GM19099 (cell line): Measurements from ENCODE around the gene FRMPD4.

Source experiments
- POLR2A ChIP-seq: IDR thresholded peaks from 3 replicates; pipeline ENCODE4 v1.6.1; 2011; ENCODE audit warnings: low read depth; ENCODE audit not compliant: insufficient read length; ENCODE audit errors: extremely low read depth

The FRMPD4 gene

DNA sequence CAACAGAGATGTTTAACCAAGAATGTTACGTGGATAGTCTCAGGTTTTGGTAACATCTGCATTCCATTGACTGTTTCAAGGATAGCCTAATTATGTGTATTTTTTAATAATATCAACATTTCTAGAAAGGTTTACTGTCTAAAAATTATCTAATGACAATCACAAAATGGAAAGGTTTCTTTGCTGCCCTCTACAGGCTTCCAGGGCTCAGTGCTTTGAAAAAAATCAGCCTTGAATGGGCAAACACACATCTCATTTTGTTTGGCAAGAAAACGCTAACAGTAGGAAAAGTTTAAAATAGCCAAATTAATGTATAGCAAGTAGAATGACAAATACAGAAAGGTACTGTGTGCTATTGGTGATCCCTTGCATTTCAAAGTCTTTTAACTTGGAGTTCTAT is 429.6 kb downstream of the FRMPD4 start:
- TF ChIP-seq POLR2A: no peak

DNA sequence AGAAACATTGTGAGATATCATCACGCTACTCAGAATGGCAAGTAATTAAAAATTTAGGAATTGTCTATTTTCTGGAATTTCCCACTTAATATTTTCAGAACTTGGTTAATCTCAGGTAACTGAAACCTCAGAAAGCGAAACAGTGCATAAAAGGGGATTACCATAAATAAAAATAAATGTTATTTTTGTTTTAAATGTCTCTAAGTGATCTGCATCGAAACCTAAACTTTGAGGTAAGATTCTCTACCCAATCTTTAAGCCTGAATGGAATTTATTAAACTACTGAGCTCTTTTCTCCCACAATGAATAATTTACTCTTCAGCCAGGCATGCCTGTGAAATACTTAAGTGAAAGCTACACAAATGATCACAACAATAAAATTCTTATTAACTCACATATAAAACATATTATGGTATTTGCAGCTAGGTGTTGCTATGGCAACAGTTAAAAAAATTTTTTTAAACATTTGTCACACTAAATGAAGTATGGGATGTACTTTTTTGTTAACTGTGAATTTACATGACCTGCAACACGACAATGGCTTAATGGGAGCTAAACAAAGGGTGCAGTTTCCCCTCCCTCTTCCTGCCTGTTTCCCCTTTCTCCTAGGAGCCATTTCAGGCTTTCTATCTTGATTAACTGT is 432.7 kb downstream of the FRMPD4 start:
- TF ChIP-seq POLR2A: no peak

DNA sequence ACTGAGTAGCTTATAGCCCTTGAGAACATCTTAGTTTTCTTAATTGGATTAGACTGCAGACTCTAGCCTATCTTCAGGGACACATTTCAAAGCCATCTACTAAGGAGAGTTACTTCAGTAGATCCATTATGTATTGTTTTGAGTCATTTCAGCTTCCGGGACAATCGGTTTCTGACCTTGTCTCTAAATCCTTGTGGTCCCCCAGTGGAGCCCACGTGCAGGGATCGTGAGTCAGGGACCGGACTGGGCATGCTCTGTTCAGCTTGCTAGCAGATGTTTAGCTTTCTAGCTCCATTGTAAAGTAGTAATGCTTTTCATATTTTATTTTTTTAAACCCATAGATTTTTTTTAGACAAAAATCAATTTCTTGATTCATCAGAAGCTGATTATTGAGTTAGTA is 441.0 kb downstream of the FRMPD4 start:
- no peak for TF ChIP-seq POLR2A

GRCh38 chrX:12580548-12580947 is 442.3 kb downstream of the FRMPD4 start:
- no peak for TF ChIP-seq POLR2A

- no peak for TF ChIP-seq POLR2A
Measured at GRCh38 chrX:12581546-12581945, 443.3 kb downstream of the FRMPD4 start.

- TF ChIP-seq POLR2A: no peak
Measured at GRCh38 chrX:12582649-12583048, 444.4 kb downstream of the FRMPD4 start.

DNA sequence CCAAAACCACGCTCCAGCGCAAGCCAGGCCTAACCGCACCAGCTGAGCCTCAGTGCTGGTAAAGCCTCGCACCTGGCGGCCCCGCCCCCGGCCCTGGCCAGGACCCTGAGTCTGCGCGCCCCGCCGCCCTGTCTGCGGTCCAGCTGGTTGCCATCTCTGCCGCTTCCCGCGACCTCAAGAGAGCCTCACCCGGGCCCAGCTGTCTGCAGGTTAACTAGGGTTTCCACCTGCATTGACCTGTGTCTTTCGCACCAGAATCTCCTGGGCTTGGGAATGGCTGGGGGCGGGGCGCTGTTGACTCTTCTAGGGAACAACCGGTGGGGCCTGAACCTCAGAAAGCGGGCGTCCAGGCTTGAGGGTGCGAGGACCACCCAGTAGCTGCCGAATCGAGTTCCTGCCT is 445.3 kb downstream of the FRMPD4 start:
- no peak for TF ChIP-seq POLR2A

DNA sequence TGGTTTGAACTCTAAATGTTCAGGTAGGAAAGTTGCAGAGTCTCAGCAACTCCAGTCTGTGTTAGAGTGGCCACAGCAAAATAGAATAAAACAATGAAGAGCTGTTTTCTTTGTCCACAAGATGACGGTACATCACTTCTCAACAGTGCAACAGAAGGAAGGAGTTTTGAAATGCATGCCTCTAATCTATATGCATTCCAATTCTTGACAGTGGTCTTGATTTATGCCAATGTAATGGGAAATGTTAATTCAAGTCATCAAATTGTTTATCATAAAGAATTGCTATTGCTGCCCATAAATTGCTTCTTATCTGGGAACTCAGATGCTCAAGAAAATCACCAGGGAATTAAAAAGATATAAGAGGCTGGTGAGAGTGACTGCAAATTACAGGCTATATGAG is 457.4 kb downstream of the FRMPD4 start:
- no peak for TF ChIP-seq POLR2A

- no peak for TF ChIP-seq POLR2A
Measured at GRCh38 chrX:12610079-12610478, 471.8 kb downstream of the FRMPD4 start.

DNA sequence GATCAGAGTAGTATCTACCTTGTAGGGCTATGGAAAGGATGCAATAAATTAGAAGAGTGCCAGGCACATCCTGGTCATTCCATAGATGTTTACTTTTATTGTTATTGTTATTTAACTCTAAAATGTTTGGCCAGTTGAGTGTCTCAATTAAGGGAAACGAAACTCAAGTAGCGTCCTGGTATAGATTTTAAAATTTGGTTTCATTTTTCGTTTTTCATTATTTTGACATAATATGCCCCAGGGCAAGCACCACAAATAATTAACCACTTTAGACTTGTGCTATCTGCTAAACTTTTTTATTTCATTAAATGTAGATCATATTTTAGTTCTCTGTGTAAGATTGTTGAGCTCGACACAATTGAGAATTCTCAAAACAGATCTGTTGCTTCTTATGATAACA is 473.2 kb downstream of the FRMPD4 start:
- no peak for TF ChIP-seq POLR2A

GRCh38 chrX:12614266-12614665 is 476.0 kb downstream of the FRMPD4 start:
- TF ChIP-seq POLR2A: no peak

DNA sequence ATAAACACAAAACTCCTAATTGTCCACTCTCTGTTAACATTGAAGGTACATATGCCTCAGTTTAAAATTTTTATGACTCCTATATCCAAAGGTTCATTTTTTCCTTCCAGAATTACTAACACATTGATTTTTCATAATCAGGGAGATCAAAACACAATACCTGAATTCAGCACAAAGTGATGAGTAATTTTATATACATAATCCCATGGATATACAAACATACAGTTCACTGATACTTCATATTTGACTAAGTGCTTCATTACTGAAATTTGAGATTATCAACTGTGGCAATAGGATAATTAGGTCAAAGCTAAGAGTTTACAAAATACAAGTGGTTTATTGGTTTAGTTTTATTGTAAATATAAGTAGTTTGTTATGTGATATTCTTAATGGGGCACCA is 476.8 kb downstream of the FRMPD4 start:
- no peak for TF ChIP-seq POLR2A

DNA sequence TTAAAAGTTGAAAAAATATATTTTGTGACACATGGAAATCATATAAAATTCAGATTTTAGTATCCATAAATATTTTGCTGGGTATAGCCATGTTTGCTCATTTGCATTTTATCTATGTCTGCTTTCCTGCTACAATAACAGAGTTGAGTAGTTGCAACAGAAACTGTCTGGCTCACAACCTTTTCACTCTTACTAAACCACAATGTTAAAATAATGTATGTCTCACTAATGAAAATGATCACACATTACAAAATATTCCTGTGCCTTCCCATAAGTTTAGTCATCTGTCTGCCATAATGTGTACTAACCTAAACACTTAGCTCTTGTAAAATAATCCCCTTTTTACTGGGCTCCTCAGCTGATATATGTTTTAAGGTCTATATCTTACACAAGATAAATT is 479.0 kb downstream of the FRMPD4 start:
- no peak for TF ChIP-seq POLR2A

DNA sequence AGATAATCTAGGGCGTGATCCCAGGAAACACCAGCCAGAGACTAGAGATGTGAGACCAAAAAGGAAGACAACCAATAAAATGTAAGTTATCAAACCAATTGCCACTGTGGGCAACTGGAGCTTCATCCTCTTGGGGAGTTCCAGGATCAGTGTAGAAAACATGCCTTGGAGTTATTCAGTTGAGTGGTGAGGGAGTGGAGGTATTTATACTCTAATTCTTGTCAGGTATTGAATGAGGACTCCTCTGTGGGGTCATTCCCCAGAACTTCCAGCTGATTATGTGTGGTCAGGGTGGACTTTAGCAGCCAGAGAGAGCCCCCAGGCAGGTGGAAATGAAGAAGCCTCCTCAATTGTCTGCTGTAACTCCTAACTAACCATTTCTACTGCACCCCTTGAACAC is 509.0 kb downstream of the FRMPD4 start:
- TF ChIP-seq POLR2A: no peak

GRCh38 chrX:12648995-12649394 is 510.7 kb downstream of the FRMPD4 start:
- no peak for TF ChIP-seq POLR2A

DNA sequence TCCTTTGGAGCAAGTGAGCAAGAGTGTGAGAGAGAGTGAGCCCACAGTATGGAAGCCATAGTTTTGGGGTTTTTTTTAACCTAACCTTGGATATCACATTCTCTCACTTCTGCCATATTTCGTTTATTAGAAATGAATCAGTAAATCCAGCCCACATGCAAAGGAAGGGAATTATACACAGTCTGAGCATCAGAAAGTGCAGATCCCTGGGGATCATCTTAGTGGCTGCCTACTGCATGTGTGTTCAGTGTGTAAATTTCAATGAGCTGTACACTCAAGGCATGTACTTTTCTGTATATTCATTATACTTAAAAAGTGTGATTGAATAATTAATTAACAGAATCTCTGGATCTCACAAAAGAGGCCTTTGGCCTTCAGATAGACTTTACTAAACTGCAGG is 519.2 kb downstream of the FRMPD4 start:
- no peak for TF ChIP-seq POLR2A

DNA sequence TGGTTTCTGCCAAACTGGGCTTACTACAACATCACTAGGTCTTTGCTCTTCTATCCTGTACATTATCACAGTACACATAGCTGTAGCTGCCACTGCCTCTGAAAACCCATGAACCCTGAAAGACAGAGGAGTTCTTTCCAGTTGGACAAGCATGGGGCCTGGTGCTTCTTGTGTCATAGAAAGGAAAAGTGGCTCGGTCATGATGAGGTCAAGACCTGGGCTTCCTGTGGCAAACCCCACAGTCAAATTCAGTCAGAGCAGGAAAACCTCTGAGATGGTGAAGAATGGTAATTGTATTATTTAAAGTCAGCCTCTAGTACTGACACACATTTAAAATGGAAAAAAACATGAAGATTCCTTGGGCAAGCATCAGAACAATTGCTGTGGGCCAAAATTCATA is 519.6 kb downstream of the FRMPD4 start:
- TF ChIP-seq POLR2A: no peak
